ENCODE results near the gene DCAF7.

DNA sequence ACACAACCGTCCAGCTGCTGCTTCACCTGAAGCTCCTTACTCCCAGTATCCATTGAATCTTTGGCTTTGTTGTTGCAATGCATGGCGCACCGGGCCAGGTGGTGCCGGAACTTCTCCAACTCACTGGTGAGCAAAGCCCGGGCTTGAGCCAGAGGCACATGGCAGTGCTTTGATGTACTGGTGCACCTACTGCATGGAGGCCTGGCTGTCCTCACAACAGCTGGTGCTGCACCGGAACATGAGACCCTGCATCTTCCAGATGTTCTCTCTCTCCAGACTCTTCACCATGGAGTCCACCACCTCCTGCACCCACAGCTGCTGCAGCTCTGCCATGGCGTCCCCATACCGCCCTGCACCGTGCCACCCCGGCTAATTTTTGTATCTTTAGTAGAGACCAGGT is 60.6 kb downstream of the DCAF7 start:
- TF ChIP-seq POLR2AphosphoS5 (IDR thresholded peaks at IDR 0.05; ENCODE audit: insufficient read depth in 1 of 2, low read depth in 1 of 2): no peak
- TF ChIP-seq, protein P1, sequence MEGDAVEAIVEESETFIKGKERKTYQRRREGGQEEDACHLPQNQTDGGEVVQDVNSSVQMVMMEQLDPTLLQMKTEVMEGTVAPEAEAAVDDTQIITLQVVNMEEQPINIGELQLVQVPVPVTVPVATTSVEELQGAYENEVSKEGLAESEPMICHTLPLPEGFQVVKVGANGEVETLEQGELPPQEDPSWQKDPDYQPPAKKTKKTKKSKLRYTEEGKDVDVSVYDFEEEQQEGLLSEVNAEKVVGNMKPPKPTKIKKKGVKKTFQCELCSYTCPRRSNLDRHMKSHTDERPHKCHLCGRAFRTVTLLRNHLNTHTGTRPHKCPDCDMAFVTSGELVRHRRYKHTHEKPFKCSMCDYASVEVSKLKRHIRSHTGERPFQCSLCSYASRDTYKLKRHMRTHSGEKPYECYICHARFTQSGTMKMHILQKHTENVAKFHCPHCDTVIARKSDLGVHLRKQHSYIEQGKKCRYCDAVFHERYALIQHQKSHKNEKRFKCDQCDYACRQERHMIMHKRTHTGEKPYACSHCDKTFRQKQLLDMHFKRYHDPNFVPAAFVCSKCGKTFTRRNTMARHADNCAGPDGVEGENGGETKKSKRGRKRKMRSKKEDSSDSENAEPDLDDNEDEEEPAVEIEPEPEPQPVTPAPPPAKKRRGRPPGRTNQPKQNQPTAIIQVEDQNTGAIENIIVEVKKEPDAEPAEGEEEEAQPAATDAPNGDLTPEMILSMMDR (IDR thresholded peaks at IDR 0.05): no peak
